ENCODE results near the gene CRYBG3. TPM values are rescaled to one million over a fixed set of nuclear protein-coding genes. Genes with fewer than 3 reads are reported as not detected.

CRYBG3 gene
- polyA plus RNA-seq, 1 donor from 2014 or later = 1.3 TPM

- no peak overlapping the region for H3K27ac ChIP-seq (ENCODE audit: low read length)
- H3K9me2 ChIP-seq (ENCODE audit: insufficient read depth, low read length) = no peaks in the 10 kb centered on the region
Measured at GRCh38 chr3:97885931-97886824, 64.4 kb downstream of the CRYBG3 start.

GRCh38 chr3:97889814-97890213, 68.0 kb downstream of the CRYBG3 start:
- Histone ChIP-seq H3K9me2 (ENCODE audit: insufficient read depth, low read length) (no peaks in the 10 kb centered on the region), H3K9ac (ENCODE audit: low read length) (no peak overlapping the region), H3K79me2 (replicated peaks; ENCODE audit: insufficient read depth, low read length) (no peaks in the 10 kb centered on the region), H3K36me3 (ENCODE audit: insufficient read depth, low read length) (no peaks in the 10 kb centered on the region), H3K27ac (ENCODE audit: low read length) (no peak overlapping the region), H3K27me3 (ENCODE audit: insufficient read depth, low read depth, low read length) (no peaks in the 10 kb centered on the region), H4K20me1 (ENCODE audit: insufficient read depth) (no peaks in the 10 kb centered on the region), H3F3A (ENCODE audit: insufficient read depth, low read length, poor library complexity, severe bottlenecking) (no peaks in the 10 kb centered on the region), H2AFZ (ENCODE audit: low read depth, low read length) (no peak overlapping the region), H3K4me2 (ENCODE audit: low read length) (no peak overlapping the region), H3K4me3 (ENCODE audit: low read length) (no peak overlapping the region), H3K9me3 (ENCODE audit: low read length) (no peaks in the 10 kb centered on the region)
- TF ChIP-seq CTCF (IDR thresholded peaks at IDR 0.05; ENCODE audit: poor library complexity, severe bottlenecking) = no peak
- no peak for TF ChIP-seq TAF1 (IDR thresholded peaks at IDR 0.05; ENCODE audit: low read depth)

More at GRCh38 chr3:97885931-97886824, 64.4 kb downstream of the CRYBG3 start:
- H3K36me3 ChIP-seq (ENCODE audit: insufficient read depth, low read length) = no peaks in the 10 kb centered on the region
- no peak overlapping the region for H3K9ac ChIP-seq (ENCODE audit: low read length)
- H3K4me2 ChIP-seq (ENCODE audit: low read length) = no peak overlapping the region
- H2AFZ ChIP-seq (ENCODE audit: low read depth, low read length) = no peak overlapping the region
- no peaks in the 10 kb centered on the region for H3K79me2 ChIP-seq (replicated peaks; ENCODE audit: insufficient read depth, low read length)
- no peak for TF ChIP-seq RAD21 (conservative IDR thresholded peaks at IDR 0.05)
- no peak for TF ChIP-seq EP300 (conservative IDR thresholded peaks at IDR 0.05; ENCODE audit: poor library complexity, severe bottlenecking)
- no peaks in the 10 kb centered on the region for H3K27me3 ChIP-seq (ENCODE audit: insufficient read depth, low read depth, low read length)
- H4K20me1 ChIP-seq (ENCODE audit: insufficient read depth) = no peaks in the 10 kb centered on the region
- no peaks in the 10 kb centered on the region for H3K9me3 ChIP-seq (ENCODE audit: low read length)
- no peaks in the 10 kb centered on the region for H3F3A ChIP-seq (ENCODE audit: insufficient read depth, low read length, poor library complexity, severe bottlenecking)
- no peak overlapping the region for H3K4me3 ChIP-seq (ENCODE audit: low read length)

GRCh38 chr3:97892852-97893251, 71.0 kb downstream of the CRYBG3 start:
- Histone ChIP-seq H3K9me3 (ENCODE audit: low read length) (no peaks in the 10 kb centered on the region), H4K20me1 (ENCODE audit: insufficient read depth) (no peaks in the 10 kb centered on the region), H3K4me3 (ENCODE audit: low read length) (no peak overlapping the region), H3F3A (ENCODE audit: insufficient read depth, low read length, poor library complexity, severe bottlenecking) (no peaks in the 10 kb centered on the region), H3K36me3 (ENCODE audit: insufficient read depth, low read length) (no peaks in the 10 kb centered on the region), H2AFZ (ENCODE audit: low read depth, low read length) (no peak overlapping the region), H3K9ac (ENCODE audit: low read length) (no peak overlapping the region), H3K4me2 (ENCODE audit: low read length) (no peak overlapping the region), H3K27me3 (ENCODE audit: insufficient read depth, low read depth, low read length) (no peaks in the 10 kb centered on the region), H3K9me2 (ENCODE audit: insufficient read depth, low read length) (no peaks in the 10 kb centered on the region), H3K27ac (ENCODE audit: low read length) (no peak overlapping the region), H3K79me2 (replicated peaks; ENCODE audit: insufficient read depth, low read length) (no peaks in the 10 kb centered on the region)
- TF ChIP-seq EZH2 (IDR thresholded peaks at IDR 0.05; ENCODE audit: borderline replicate concordance, insufficient read depth, low read length, poor library complexity, severe bottlenecking) = no peak
- TF ChIP-seq SMC3 (conservative IDR thresholded peaks at IDR 0.05; ENCODE audit: poor library complexity) = no peak
- TF ChIP-seq CTCF (IDR thresholded peaks at IDR 0.05; ENCODE audit: poor library complexity, severe bottlenecking) = no peak
- no peak for TF ChIP-seq TAF1 (IDR thresholded peaks at IDR 0.05; ENCODE audit: low read depth)
- no peak for TF ChIP-seq EP300 (conservative IDR thresholded peaks at IDR 0.05; ENCODE audit: poor library complexity, severe bottlenecking)
- no peak for TF ChIP-seq REST (IDR thresholded peaks at IDR 0.05; ENCODE audit: borderline replicate concordance)
- TF ChIP-seq MXI1 (conservative IDR thresholded peaks at IDR 0.05; ENCODE audit: poor library complexity, severe bottlenecking) = no peak
- TF ChIP-seq RAD21 (conservative IDR thresholded peaks at IDR 0.05) = no peak
- no peak for TF ChIP-seq POLR2AphosphoS5 (IDR thresholded peaks at IDR 0.05)
